Hepatocyte (in vitro differentiated cells): ENCODE measurements around the gene ARHGAP10.

ENCODE experiments used
- CTCF ChIP-seq: fragments of 200-600 bp; sonication (generic); IDR thresholded peaks from 2 replicates; pipeline ENCODE4 v1.5.1; 2016; ENCODE audit warnings: antibody characterized with exemption, mild to moderate bottlenecking; ENCODE audit not compliant: poor library complexity
- EZH2phosphoT487 ChIP-seq: fragments of 200-600 bp; sonication (generic); IDR thresholded peaks from one replicate; pipeline ENCODE4 v1.6.1; 2018; ENCODE audit warnings: antibody characterized with exemption, mild to moderate bottlenecking, low read depth, moderate library complexity; ENCODE audit not compliant: unreplicated experiment, severe bottlenecking

- TF ChIP-seq EZH2phosphoT487 (no peak), CTCF (no peak)
These were observed 253.5 kb downstream of the ARHGAP10 start for GRCh38 chr4:147985376-147985775.
